Activated CD8-positive, alpha-beta memory T cell treated with anti-CD3 and anti-CD28 coated beads, Interleukin-2, amount 50 U/mL, for 24 hours (primary cell): Measurements from ENCODE around the gene PRDM12.

Experiments
- DNase-seq: peaks from one replicate; pipeline ENCODE4 v3.0.0-alpha.2; 2020; ENCODE audit errors: extremely low read depth

The PRDM12 gene

GRCh38 chr9:130689572-130689936 lies 25.2 kb downstream of the PRDM12 start:
- DNase-seq: no peak

- no peak for DNase-seq
Observed at GRCh38 chr9:130689937-130690700, 25.7 kb downstream of the PRDM12 start.

GRCh38 chr9:130692321-130692720 lies 27.9 kb downstream of the PRDM12 start:
- no peak for DNase-seq

GRCh38 chr9:130693101-130693425 lies 28.7 kb downstream of the PRDM12 start:
- no peak for DNase-seq

- peak; percentile 96 for DNase-seq
Observed at GRCh38 chr9:130693426-130694191, 29.2 kb downstream of the PRDM12 start, which contains the start of gene EXOSC2. EXOSC2 (plus strand) TSS chr9:130693780; CDS start chr9:130693792, 12 bp downstream.

GRCh38 chr9:130694205-130694604 lies 29.8 kb downstream of the PRDM12 start:
- DNase-seq: no peak

GRCh38 chr9:130696139-130696650 lies 31.8 kb downstream of the PRDM12 start:
- DNase-seq: no peak

- no peak for DNase-seq
Observed at GRCh38 chr9:130696996-130697395, 32.6 kb downstream of the PRDM12 start.

GRCh38 chr9:130698514-130698913 lies 34.1 kb downstream of the PRDM12 start:
- DNase-seq: no peak

GRCh38 chr9:130699047-130699446 lies 34.7 kb downstream of the PRDM12 start:
- no peak for DNase-seq

- no peak for DNase-seq
Observed at GRCh38 chr9:130701059-130702022, 36.9 kb downstream of the PRDM12 start.

GRCh38 chr9:130703501-130703900 lies 39.1 kb downstream of the PRDM12 start:
- no peak for DNase-seq

GRCh38 chr9:130707225-130707976 lies 43.0 kb downstream of the PRDM12 start:
- DNase-seq: peak; percentile 40

GRCh38 chr9:130710822-130711352 lies 46.5 kb downstream of the PRDM12 start:
- DNase-seq: no peak

- DNase-seq: no peak
Observed at GRCh38 chr9:130711469-130711868, 47.1 kb downstream of the PRDM12 start.

GRCh38 chr9:130712564-130713285 lies 48.3 kb downstream of the PRDM12 start:
- DNase-seq: peak; percentile 94

GRCh38 chr9:130713286-130713960 lies 49.0 kb downstream of the PRDM12 start:
- no peak for DNase-seq

GRCh38 chr9:130714586-130715110 lies 50.3 kb downstream of the PRDM12 start:
- DNase-seq: no peak

GRCh38 chr9:130715270-130715669 lies 50.9 kb downstream of the PRDM12 start:
- no peak for DNase-seq
